Calu3 (cell line): ENCODE data around the gene BCL2L11. TPM values are rescaled to one million over a fixed set of nuclear protein-coding genes. Genes with fewer than 3 reads are reported as not detected.

ENCODE experiments used
- BruUV-seq: library from RNA; stranded (reverse); fragments of 400-500 nt; replicated peaks from 2 replicates; lab custom pipeline; 2021; lab: Mats Ljungman, UMichigan
- CTCF ChIA-PET: fragments of 300-600 bp; sonication (Branson Sonifier 250); formaldehyde crosslinking; loops from one replicate; lab custom pipeline; 2022; ENCODE audit warnings: antibody characterized with exemption; lab: Charles Lee
- DNase-seq: peaks from one replicate; pipeline ENCODE4 v3.0.0; 2022
- H3K27ac Mint-ChIP-seq: one replicate; pipeline ENCODE4 v1.8.0; 2022; ENCODE audit warnings: mixed read lengths; ENCODE audit not compliant: unreplicated experiment
- H3K27me3 Mint-ChIP-seq: one replicate; pipeline ENCODE4 v1.8.0; 2022; ENCODE audit warnings: mixed read lengths; ENCODE audit not compliant: unreplicated experiment
- H3K36me3 Mint-ChIP-seq: one replicate; pipeline ENCODE4 v1.8.0; 2022; ENCODE audit warnings: mild to moderate bottlenecking, moderate library complexity, mixed read lengths; ENCODE audit not compliant: insufficient read depth, unreplicated experiment
- H3K4me1 Mint-ChIP-seq: one replicate; pipeline ENCODE4 v1.8.0; 2022; ENCODE audit warnings: mild to moderate bottlenecking, low read depth, mixed read lengths; ENCODE audit not compliant: unreplicated experiment
- H3K4me3 Mint-ChIP-seq: one replicate; pipeline ENCODE4 v1.8.0; 2022; ENCODE audit warnings: mild to moderate bottlenecking, low read depth, moderate library complexity, mixed read lengths; ENCODE audit not compliant: unreplicated experiment
- H3K9me3 Mint-ChIP-seq: one replicate; pipeline ENCODE4 v1.8.0; 2022; ENCODE audit warnings: low read depth, mixed read lengths; ENCODE audit not compliant: unreplicated experiment
- intact Hi-C: fragments of 100-400 bp; cut with micrococcal nuclease; formaldehyde crosslinking; loops from one replicate; pipeline ENCODE4 v1.10.0; 2022; ENCODE audit not compliant: unreplicated experiment
- total RNA-seq: library from RNA; stranded (reverse); gene quantifications from 2 replicates; pipeline ENCODE4 v1.2.3, GENCODE V29; 2022
- TF ChIP-seq, protein P1 (sequence below): fragments of 200-600 bp; IDR thresholded peaks from one replicate; pipeline ENCODE4 v1.8.0; 2022; ENCODE audit warnings: antibody characterized with exemption; ENCODE audit not compliant: unreplicated experiment

Gene BCL2L11
- total RNA-seq, 1 experiment from 2014 or later, result 18.4 TPM

DNA sequence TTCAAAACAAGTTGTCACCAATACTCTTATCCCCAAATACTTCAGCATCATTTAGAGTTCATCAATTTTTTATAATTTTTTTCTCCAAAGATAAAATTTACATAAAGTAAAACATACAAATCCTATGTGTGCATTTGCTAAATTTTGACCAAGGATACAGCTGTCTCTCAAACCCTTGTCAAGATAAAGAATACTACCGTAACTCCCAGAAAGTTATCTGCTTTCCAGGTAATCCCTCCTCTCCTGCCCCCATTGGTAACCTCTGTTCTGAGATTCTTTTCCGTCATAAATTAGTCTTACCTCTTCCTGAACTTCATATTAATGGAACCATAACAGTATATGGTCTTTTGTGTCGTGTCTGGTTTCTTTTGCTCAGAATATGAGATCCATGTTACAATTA, 49.2 kb downstream of the BCL2L11 start:
- peaks cover 24% of the 10 kb centered on the region for H3K4me1 Mint-ChIP-seq
- no peak for DNase-seq
- no peak overlapping the region for H3K4me3 Mint-ChIP-seq
- TF ChIP-seq, protein P1, sequence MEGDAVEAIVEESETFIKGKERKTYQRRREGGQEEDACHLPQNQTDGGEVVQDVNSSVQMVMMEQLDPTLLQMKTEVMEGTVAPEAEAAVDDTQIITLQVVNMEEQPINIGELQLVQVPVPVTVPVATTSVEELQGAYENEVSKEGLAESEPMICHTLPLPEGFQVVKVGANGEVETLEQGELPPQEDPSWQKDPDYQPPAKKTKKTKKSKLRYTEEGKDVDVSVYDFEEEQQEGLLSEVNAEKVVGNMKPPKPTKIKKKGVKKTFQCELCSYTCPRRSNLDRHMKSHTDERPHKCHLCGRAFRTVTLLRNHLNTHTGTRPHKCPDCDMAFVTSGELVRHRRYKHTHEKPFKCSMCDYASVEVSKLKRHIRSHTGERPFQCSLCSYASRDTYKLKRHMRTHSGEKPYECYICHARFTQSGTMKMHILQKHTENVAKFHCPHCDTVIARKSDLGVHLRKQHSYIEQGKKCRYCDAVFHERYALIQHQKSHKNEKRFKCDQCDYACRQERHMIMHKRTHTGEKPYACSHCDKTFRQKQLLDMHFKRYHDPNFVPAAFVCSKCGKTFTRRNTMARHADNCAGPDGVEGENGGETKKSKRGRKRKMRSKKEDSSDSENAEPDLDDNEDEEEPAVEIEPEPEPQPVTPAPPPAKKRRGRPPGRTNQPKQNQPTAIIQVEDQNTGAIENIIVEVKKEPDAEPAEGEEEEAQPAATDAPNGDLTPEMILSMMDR, result no peak
- CTCF ChIA-PET, result no interaction called here
- H3K27ac Mint-ChIP-seq, result no peak overlapping the region
- no peaks in the 10 kb centered on the region for H3K9me3 Mint-ChIP-seq
- no TSS peak for BruUV-seq
- no peaks in the 10 kb centered on the region for H3K36me3 Mint-ChIP-seq
- H3K27me3 Mint-ChIP-seq, result peaks cover 8% of the 10 kb centered on the region
- intact Hi-C loops, result no loop called here

DNA sequence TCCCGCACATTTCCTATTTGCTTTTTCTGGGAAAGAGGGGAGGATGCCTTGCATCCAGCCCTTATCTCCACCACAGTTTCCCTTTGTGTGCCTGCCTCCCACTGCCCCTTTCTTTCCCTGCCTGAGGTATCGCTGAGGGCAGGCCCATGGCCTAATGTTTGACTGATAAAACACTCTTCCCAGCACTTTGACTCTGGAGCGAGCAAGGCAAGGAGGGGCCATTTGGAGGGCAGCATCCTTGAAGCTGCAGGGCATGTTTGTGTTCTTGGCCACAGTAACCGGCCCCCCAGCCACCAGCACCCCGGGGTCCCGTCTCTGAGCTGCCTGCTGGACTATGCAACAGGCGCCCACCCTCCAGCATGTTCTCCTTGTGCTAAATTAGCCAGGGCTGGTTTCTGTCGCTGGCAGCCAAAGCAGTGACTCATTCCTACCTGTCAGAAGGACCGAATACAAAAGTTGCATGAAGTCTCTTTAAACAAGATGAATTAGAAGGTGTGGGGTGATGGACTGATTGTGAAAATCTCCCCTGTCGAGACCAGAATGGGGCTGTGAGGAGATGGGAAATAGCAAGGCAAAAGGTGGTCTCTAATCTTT, 50.7 kb downstream of the BCL2L11 start:
- TF ChIP-seq, protein P1, result no peak
- no peak overlapping the region for H3K4me3 Mint-ChIP-seq
- BruUV-seq, result no TSS peak
- CTCF ChIA-PET, result no interaction called here
- H3K4me1 Mint-ChIP-seq, result peaks cover 24% of the 10 kb centered on the region
- no peak overlapping the region for H3K27ac Mint-ChIP-seq
- H3K27me3 Mint-ChIP-seq, result peaks cover 8% of the 10 kb centered on the region
- no peak for DNase-seq
- H3K9me3 Mint-ChIP-seq, result no peaks in the 10 kb centered on the region
- intact Hi-C loops, result no loop called here
- H3K36me3 Mint-ChIP-seq, result no peaks in the 10 kb centered on the region

DNA sequence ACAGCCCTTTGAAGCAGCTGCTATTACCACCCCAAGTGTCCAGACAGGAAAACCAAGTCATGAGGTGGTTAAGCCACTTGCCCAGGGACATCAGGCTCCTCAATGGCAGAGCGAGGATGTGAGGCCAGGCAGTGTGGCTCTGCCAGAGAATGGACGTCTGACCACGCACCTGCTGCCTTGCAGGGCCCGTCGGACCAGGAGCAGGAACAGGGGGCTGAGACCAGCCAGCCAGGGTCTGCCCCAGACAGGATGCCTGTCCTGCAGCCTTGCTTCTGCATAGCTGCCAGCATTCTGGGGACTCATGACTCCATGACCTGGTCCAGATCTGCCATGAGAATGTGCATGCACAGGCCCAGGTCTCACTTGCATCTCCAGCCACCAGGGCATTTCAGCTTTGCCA, 52.0 kb downstream of the BCL2L11 start:
- H3K27me3 Mint-ChIP-seq, result peaks cover 8% of the 10 kb centered on the region

DNA sequence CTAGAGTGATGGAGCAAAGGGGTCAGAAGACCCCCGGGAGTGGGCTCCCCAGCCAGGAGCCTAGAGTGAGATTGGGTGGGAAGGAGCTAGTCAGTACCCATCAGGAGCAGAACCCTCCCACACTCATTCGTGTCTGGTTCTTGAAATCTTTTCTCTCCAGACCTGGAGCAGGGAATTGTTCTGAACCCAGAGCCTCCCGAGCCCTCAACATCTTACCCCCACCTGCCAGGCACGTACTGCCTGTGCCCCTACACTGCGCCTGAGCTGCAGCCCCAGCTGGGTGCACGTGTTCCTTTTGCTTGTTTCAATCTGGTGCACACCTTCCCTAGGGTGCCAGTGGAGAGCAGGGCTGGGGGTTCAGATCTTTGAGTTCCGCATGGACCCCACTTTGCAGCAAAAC, 52.6 kb downstream of the BCL2L11 start:
- Mint-ChIP-seq H3K36me3 (no peaks in the 10 kb centered on the region), H3K4me3 (no peak overlapping the region), H3K27me3 (peaks cover 8% of the 10 kb centered on the region), H3K27ac (no peak overlapping the region), H3K9me3 (no peaks in the 10 kb centered on the region), H3K4me1 (peaks cover 20% of the 10 kb centered on the region)
- no TSS peak for BruUV-seq
- intact Hi-C loops, result no loop called here
- TF ChIP-seq, protein P1, result no peak
- DNase-seq, result no peak
- CTCF ChIA-PET, result interaction anchor here (0.7 kb wide), 1 partner anchor 13 kb away, joined by 3 read pairs; no protein-coding TSS in a partner anchor

More for the DNA sequence above, 52.0 kb downstream of the BCL2L11 start:
- TF ChIP-seq, protein P1, result no peak
- Mint-ChIP-seq H3K4me3 (no peak overlapping the region), H3K27ac (no peak overlapping the region), H3K4me1 (peaks cover 24% of the 10 kb centered on the region), H3K36me3 (no peaks in the 10 kb centered on the region), H3K9me3 (no peaks in the 10 kb centered on the region)
- no peak for DNase-seq
- intact Hi-C loops, result no loop called here
- CTCF ChIA-PET, result interaction anchor here (0.6 kb wide), 1 partner anchor 27 kb away, joined by 10 read pairs; no protein-coding TSS in a partner anchor
- BruUV-seq, result no TSS peak
